Bronchial epithelial cell (primary cell): Measurements from ENCODE around the gene CCDC13. TPM values are rescaled to one million over a fixed set of nuclear protein-coding genes. Genes with fewer than 3 reads are reported as not detected.

Experiments used
- DNase-seq: peaks from one replicate; pipeline ENCODE4 v3.0.0-alpha.2; 2010; ENCODE audit warnings: low read depth
- FAIRE-seq: peaks from 2 replicates; lab custom pipeline; 2011; peaks lifted over from hg19 to GRCh38; lab: Jason Lieb, UNC
- H3K27me3 ChIP-seq: 2 replicates; pipeline ENCODE4 v1.5.1; 2011; ENCODE audit warnings: low read length; ENCODE audit not compliant: control insufficient read depth, insufficient read depth
- H3K36me3 ChIP-seq: 2 replicates; pipeline ENCODE4 v1.5.1; 2011; ENCODE audit warnings: low read length; ENCODE audit not compliant: control insufficient read depth, insufficient read depth
- H3K4me3 ChIP-seq: 2 replicates; pipeline ENCODE4 v1.5.1; 2011; ENCODE audit warnings: mild to moderate bottlenecking, low read depth, low read length, control low read depth
- total RNA-seq: library from RNA; depleted of rRNA; stranded (reverse); fragments of >200 nt; gene quantifications from 2 replicates; pipeline ENCODE4 v1.2.1, GENCODE V29; 2014
- TF ChIP-seq, protein P1 (sequence below): IDR thresholded peaks from 2 replicates; pipeline ENCODE4 v1.5.1; 2011; ENCODE audit warnings: mild to moderate bottlenecking, moderate library complexity, low read length, control low read depth, inconsistent platforms; ENCODE audit not compliant: insufficient read depth, severe bottlenecking

Gene CCDC13
- total RNA-seq, 1 donor from 2014 or later: 1.6 TPM

DNA sequence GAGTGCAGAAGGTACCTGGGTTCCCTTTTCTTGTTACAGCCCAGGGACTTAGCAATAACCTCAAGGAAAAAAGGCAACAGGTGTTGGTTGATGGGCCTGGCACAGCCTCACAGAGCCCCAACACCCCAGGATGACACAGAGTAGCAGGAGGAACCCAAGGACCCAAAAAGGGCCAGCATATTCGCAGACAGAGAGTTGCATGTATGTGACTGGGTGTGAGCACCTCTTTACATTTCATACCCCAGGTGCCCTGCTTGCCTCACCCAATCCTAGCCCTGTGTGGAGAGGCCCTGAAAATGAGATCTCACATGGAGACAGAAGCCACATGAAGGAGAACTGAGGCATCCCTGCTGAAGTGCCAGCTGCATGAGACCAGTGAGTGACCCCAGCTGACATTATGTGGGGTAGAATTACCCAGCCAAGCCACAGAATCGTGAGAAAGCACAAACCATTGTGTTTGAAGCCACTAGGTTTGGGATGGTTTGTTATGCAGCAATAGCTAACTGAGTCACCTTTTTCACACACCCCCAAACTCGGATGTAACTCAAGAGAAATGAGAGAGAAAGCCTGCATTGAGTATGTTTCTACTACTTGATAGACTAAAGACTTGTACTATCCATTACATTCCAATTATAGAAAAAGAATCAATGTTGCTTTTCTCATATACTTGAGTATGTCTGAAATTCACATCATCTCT, 44.2 kb downstream of the CCDC13 start:
- no peaks in the 10 kb centered on the region for H3K36me3 ChIP-seq
- TF ChIP-seq, protein P1, sequence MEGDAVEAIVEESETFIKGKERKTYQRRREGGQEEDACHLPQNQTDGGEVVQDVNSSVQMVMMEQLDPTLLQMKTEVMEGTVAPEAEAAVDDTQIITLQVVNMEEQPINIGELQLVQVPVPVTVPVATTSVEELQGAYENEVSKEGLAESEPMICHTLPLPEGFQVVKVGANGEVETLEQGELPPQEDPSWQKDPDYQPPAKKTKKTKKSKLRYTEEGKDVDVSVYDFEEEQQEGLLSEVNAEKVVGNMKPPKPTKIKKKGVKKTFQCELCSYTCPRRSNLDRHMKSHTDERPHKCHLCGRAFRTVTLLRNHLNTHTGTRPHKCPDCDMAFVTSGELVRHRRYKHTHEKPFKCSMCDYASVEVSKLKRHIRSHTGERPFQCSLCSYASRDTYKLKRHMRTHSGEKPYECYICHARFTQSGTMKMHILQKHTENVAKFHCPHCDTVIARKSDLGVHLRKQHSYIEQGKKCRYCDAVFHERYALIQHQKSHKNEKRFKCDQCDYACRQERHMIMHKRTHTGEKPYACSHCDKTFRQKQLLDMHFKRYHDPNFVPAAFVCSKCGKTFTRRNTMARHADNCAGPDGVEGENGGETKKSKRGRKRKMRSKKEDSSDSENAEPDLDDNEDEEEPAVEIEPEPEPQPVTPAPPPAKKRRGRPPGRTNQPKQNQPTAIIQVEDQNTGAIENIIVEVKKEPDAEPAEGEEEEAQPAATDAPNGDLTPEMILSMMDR: no peak
- peaks cover 2% of the 10 kb centered on the region for H3K27me3 ChIP-seq
- FAIRE-seq (no peak), DNase-seq (no peak)
- no peak overlapping the region for H3K4me3 ChIP-seq

DNA sequence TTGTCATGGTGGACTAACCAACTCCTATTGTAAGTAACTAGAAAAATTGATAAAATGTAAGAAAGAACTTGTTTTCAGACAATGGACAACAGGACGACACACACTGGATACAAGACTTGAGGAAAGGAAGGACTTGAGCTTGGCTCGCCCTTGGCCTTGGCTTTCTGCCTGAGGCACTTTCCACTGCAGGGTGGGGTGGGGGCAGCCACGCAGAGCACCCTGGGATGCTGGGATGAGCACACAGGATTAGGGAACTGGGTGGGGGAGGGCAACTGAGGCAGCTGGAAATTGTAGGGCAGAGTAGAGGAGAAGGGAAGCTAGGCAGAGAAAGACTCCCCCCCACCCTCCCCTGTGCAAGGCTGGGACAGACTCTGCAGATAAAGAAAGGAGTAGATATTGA, 45.0 kb downstream of the CCDC13 start:
- no peak for DNase-seq
- FAIRE-seq: no peak
- TF ChIP-seq, protein P1: no peak
- peaks cover 2% of the 10 kb centered on the region for H3K27me3 ChIP-seq
- H3K36me3 ChIP-seq: no peaks in the 10 kb centered on the region
- H3K4me3 ChIP-seq: no peak overlapping the region

DNA sequence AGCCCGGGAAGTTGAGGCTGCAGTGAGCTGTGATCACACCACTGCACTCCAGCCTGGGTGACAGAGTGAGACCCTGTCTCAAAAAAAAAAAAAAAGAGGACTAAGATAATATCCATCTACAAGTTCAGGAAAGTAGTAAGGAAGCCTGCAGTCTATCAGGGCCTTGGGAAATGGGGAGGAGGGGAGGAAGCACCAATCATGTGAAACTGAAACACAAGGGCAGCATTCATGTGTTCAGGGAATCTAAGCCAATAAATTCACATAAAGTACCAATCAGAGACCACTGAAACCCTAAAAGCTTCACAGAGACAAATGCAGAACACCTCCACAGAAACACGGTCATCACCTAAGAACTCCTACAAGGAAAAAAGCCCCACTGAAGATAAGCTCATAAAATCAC, 47.6 kb downstream of the CCDC13 start:
- FAIRE-seq: no peak
- Histone ChIP-seq H3K36me3 (no peaks in the 10 kb centered on the region), H3K27me3 (no peaks in the 10 kb centered on the region), H3K4me3 (no peak overlapping the region)
- TF ChIP-seq, protein P1: no peak
- DNase-seq: no peak

DNA sequence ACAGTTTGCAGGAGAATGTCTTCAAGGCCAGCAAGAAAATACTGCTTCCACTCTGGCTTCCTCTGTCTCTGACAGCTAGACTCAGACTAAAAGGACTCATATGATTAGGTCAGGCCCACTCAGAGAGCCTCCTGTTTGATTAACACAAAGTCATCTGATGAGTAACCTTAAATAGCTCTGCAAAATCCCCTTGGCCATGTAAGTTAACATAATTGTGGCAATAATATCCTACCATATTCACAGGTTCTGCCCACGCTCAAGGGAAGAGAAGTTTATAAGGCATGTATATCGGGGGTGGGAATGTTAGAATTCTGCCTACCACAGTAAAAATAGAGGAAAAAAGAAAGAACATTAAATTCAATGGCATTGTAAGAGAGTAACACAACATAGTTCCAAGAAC, 49.8 kb downstream of the CCDC13 start:
- FAIRE-seq: no peak
- Histone ChIP-seq H3K27me3 (no peaks in the 10 kb centered on the region), H3K4me3 (no peak overlapping the region), H3K36me3 (no peaks in the 10 kb centered on the region)
- peak; percentile 59 for DNase-seq
- TF ChIP-seq, protein P1: no peak

Other genes starting within 250 kb of the CCDC13 start
- gene SEC22C, start 191.3 kb downstream of the CCDC13 start, total RNA-seq: 44.7 and 55.0 TPM in 2 replicates
- 22.1 and 25.0 TPM in 2 replicates for gene SS18L2, start 182.4 kb downstream of the CCDC13 start, total RNA-seq
- 33.4 and 36.4 TPM in 2 replicates for gene NKTR, start 172.6 kb downstream of the CCDC13 start, total RNA-seq
- gene ZBTB47, start 119.6 kb downstream of the CCDC13 start, total RNA-seq: 5.8 and 7.6 TPM in 2 replicates
- gene KLHL40, start 87.7 kb downstream of the CCDC13 start, total RNA-seq: not detected in 2 replicates
- gene HHATL, start 70.5 kb downstream of the CCDC13 start, total RNA-seq: not detected in 2 replicates
- 219 and 291 TPM in 2 replicates for gene HIGD1A, start 31.2 kb upstream of the CCDC13 start, total RNA-seq
- 1.3 and 3.3 TPM in 2 replicates for gene ACKR2, start 36.2 kb upstream of the CCDC13 start, total RNA-seq
- not detected in 2 replicates for gene CYP8B1, start 102.6 kb upstream of the CCDC13 start, total RNA-seq
- 1.0 and 1.3 TPM in 2 replicates for gene ZNF662, start 132.9 kb upstream of the CCDC13 start, total RNA-seq
- 0.77 and 1.1 TPM in 2 replicates for gene GASK1A, start 206.1 kb upstream of the CCDC13 start, total RNA-seq